DND-41 (cell line): ENCODE data around the gene OTOF.

Source experiments
- EZH2 ChIP-seq: IDR thresholded peaks from 3 replicates; pipeline ENCODE4 v1.6.1; 2012; ENCODE audit warnings: borderline replicate concordance, low read depth, mild to moderate bottlenecking, moderate library complexity, low read length, inconsistent platforms; ENCODE audit not compliant: severe bottlenecking
- TF ChIP-seq, protein P1 (sequence below): IDR thresholded peaks from 2 replicates; pipeline ENCODE4 v1.5.1; 2012; ENCODE audit warnings: borderline replicate concordance, low read length, moderate library complexity, mild to moderate bottlenecking; ENCODE audit not compliant: poor library complexity, severe bottlenecking; ENCODE audit errors: extremely low read depth

DNA sequence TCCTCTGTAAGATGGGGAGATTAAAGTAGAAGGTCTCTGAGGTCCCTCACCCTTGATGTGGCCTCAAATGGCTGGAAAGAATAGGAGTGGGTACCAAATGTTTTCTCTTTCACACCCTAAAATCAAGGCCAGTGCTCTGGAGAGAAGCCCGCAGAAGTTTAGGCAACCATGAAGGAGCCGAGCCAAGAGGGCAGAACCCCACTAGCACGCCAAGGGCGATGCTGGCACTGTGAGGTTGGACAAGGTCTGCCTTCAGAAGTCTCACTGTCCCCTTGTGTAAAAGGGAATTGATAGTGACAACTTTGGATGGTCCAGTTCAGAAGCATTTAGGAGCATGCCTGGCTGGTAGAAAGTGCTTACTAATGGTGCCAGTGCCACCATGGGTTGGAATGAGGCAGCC, 16.3 kb upstream of the OTOF start:
- TF ChIP-seq, protein P1, sequence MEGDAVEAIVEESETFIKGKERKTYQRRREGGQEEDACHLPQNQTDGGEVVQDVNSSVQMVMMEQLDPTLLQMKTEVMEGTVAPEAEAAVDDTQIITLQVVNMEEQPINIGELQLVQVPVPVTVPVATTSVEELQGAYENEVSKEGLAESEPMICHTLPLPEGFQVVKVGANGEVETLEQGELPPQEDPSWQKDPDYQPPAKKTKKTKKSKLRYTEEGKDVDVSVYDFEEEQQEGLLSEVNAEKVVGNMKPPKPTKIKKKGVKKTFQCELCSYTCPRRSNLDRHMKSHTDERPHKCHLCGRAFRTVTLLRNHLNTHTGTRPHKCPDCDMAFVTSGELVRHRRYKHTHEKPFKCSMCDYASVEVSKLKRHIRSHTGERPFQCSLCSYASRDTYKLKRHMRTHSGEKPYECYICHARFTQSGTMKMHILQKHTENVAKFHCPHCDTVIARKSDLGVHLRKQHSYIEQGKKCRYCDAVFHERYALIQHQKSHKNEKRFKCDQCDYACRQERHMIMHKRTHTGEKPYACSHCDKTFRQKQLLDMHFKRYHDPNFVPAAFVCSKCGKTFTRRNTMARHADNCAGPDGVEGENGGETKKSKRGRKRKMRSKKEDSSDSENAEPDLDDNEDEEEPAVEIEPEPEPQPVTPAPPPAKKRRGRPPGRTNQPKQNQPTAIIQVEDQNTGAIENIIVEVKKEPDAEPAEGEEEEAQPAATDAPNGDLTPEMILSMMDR, result no peak
- no peak for TF ChIP-seq EZH2
